GM19438 (cell line): ENCODE results near the gene SLC38A3.

Source experiments
- ATAC-seq: cut with Tn5 transposase; IDR thresholded peaks from one replicate; pipeline ENCODE4 v1.9.1; 2021; ENCODE audit warnings: low read depth; ENCODE audit not compliant: unreplicated experiment

Gene SLC38A3

GRCh38 chr3:50190936-50191660 is 14.0 kb upstream of the SLC38A3 start, which contains the start of gene GNAT1:
Gene GNAT1, plus strand, starts transcription at chr3:50191610. Its CDS starts 116 bp downstream, at chr3:50191726.
- ATAC-seq: no peak

GRCh38 chr3:50192124-50192523 is 12.9 kb upstream of the SLC38A3 start:
- ATAC-seq: no peak

- no peak for ATAC-seq
Observed at GRCh38 chr3:50192689-50193141, 12.4 kb upstream of the SLC38A3 start.

GRCh38 chr3:50193286-50193685 is 11.8 kb upstream of the SLC38A3 start:
- no peak for ATAC-seq

GRCh38 chr3:50193746-50194127 is 11.3 kb upstream of the SLC38A3 start:
- ATAC-seq: no peak

GRCh38 chr3:50194128-50194902 is 10.8 kb upstream of the SLC38A3 start:
- ATAC-seq: no peak

- no peak for ATAC-seq
Observed at GRCh38 chr3:50194903-50195500, 10.1 kb upstream of the SLC38A3 start.

GRCh38 chr3:50195501-50196252 is 9.4 kb upstream of the SLC38A3 start:
- ATAC-seq: no peak

GRCh38 chr3:50196253-50196801 is 8.7 kb upstream of the SLC38A3 start:
- ATAC-seq: no peak

GRCh38 chr3:50201573-50202315 is 3.3 kb upstream of the SLC38A3 start:
- no peak for ATAC-seq

- ATAC-seq: no peak
Observed at GRCh38 chr3:50202353-50203112, 2.5 kb upstream of the SLC38A3 start.

GRCh38 chr3:50203113-50203808 is 1.8 kb upstream of the SLC38A3 start:
- no peak for ATAC-seq

GRCh38 chr3:50203809-50204803 is 965 bp upstream of the SLC38A3 start:
- ATAC-seq: no peak

GRCh38 chr3:50205413-50206276 is 574 bp downstream of the SLC38A3 start:
- no peak for ATAC-seq

- no peak for ATAC-seq
Observed at GRCh38 chr3:50207359-50208042, 2.4 kb downstream of the SLC38A3 start.
